Astrocyte (in vitro differentiated cells and primary cell): ENCODE measurements around the gene POLD3. TPM values are rescaled to one million over a fixed set of nuclear protein-coding genes. Genes with fewer than 3 reads are reported as not detected.
"Not testable (repeated sequence)": the region's sequence is repeated elsewhere in the genome, so short reads cannot be mapped to it uniquely, and the experiment has no call there.

Source experiments
- DNase-seq: peaks from one replicate; pipeline ENCODE4 v3.0.0-alpha.2; 2010; ENCODE audit warnings: low read depth
- FAIRE-seq: peaks from 2 replicates; lab custom pipeline; 2011; peaks lifted over from hg19 to GRCh38; lab: Jason Lieb, UNC
- H2AFZ ChIP-seq: 2 replicates; pipeline ENCODE4 v1.6.0; 2012; ENCODE audit warnings: low read depth, low read length, inconsistent platforms
- H3K27ac ChIP-seq: 2 replicates; pipeline ENCODE4 v1.5.1; 2011; ENCODE audit warnings: low read depth, low read length, inconsistent platforms
- H3K27me3 ChIP-seq: 2 replicates; pipeline ENCODE4 v1.6.0; 2011; ENCODE audit warnings: low read length, inconsistent platforms; ENCODE audit not compliant: insufficient read depth
- H3K36me3 ChIP-seq: 2 replicates; pipeline ENCODE4 v1.5.1; 2011; ENCODE audit warnings: low read length, inconsistent platforms; ENCODE audit not compliant: insufficient read depth
- H3K4me1 ChIP-seq: 2 replicates; pipeline ENCODE4 v1.5.1; 2011; ENCODE audit warnings: low read length, inconsistent platforms; ENCODE audit not compliant: insufficient read depth
- H3K4me2 ChIP-seq: 2 replicates; pipeline ENCODE4 v1.6.0; 2012; ENCODE audit warnings: low read length, inconsistent platforms
- H3K4me3 ChIP-seq: 2 replicates; pipeline ENCODE4 v1.5.1; 2011; ENCODE audit warnings: low read depth, mild to moderate bottlenecking, low read length, inconsistent platforms; ENCODE audit not compliant: insufficient read depth
- H3K79me2 ChIP-seq: 2 replicates; pipeline ENCODE4 v1.6.0; 2012; ENCODE audit warnings: mild to moderate bottlenecking, low read length, inconsistent platforms; ENCODE audit not compliant: insufficient read depth
- H3K9ac ChIP-seq: 2 replicates; pipeline ENCODE4 v1.6.0; 2012; ENCODE audit warnings: mild to moderate bottlenecking, low read length, inconsistent platforms
- H3K9me3 ChIP-seq: 2 replicates; pipeline ENCODE4 v1.5.1; 2012; ENCODE audit warnings: low read depth, mild to moderate bottlenecking, low read length, inconsistent platforms; ENCODE audit not compliant: insufficient read depth
- H4K20me1 ChIP-seq: 2 replicates; pipeline ENCODE4 v1.6.0; 2012; ENCODE audit warnings: low read length, inconsistent platforms; ENCODE audit not compliant: insufficient read depth
- H3K27ac Mint-ChIP-seq: one replicate; pipeline ENCODE4 v1.8.0; 2021; ENCODE audit warnings: mild to moderate bottlenecking, mixed read lengths; ENCODE audit not compliant: unreplicated experiment
- H3K27me3 Mint-ChIP-seq: one replicate; pipeline ENCODE4 v1.8.0; 2021; ENCODE audit warnings: low read depth, mixed read lengths; ENCODE audit not compliant: unreplicated experiment
- H3K36me3 Mint-ChIP-seq: one replicate; pipeline ENCODE4 v1.8.0; 2021; ENCODE audit warnings: low read depth, mixed read lengths; ENCODE audit not compliant: unreplicated experiment
- H3K4me1 Mint-ChIP-seq: one replicate; pipeline ENCODE4 v1.8.0; 2021; ENCODE audit warnings: low read depth, mixed read lengths; ENCODE audit not compliant: unreplicated experiment
- H3K4me3 Mint-ChIP-seq: one replicate; pipeline ENCODE4 v1.8.0; 2021; ENCODE audit warnings: mild to moderate bottlenecking, moderate library complexity, mixed read lengths; ENCODE audit not compliant: unreplicated experiment
- H3K9me3 Mint-ChIP-seq: one replicate; pipeline ENCODE4 v1.8.0; 2021; ENCODE audit warnings: mild to moderate bottlenecking, mixed read lengths; ENCODE audit not compliant: unreplicated experiment
- EZH2 ChIP-seq: IDR thresholded peaks from 2 replicates; pipeline ENCODE4 v1.6.1; 2012; ENCODE audit warnings: mild to moderate bottlenecking, low read length, inconsistent platforms; ENCODE audit not compliant: insufficient read depth
- total RNA-seq: library from RNA; stranded (reverse); gene quantifications from 2 replicates; pipeline ENCODE4 v1.2.1, GENCODE V29; 2021
- TF ChIP-seq, protein P1 (sequence below): IDR thresholded peaks from 2 replicates; pipeline ENCODE4 v1.5.1; 2011; ENCODE audit warnings: low read depth, mild to moderate bottlenecking, inconsistent platforms, low read length, moderate library complexity; ENCODE audit not compliant: insufficient read depth

Gene POLD3
- total RNA-seq, 1 donor from 2014 or later: 6.5 TPM

DNA sequence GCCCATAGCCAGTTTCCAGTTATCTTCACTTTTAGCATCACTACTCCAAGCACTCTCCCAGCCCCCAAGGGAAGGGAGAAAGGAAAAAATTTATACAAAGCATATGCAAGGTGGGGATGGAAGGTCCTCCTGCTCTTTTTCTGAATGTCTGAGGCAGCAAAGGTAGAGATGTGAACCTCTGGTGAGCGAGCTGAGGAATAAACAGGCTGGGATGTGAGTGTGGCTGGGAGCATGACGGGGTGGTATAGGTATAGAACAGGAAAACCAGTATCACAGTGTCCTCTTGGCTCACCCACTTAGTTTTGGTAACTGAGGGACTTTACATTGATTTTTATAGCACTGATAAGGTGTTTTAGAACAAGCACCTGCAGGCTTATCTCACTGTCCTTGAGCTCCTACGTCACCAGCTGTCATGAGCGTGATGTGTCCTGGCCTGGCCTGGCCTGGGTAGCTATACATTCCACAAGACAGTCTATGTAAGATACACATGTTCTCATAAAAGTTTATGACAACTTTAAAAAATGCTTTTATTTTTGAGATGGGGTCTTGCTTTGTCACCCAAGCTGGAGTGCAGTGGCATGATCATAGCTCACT is 10.3 kb upstream of the POLD3 start:
- TF ChIP-seq, protein P1, sequence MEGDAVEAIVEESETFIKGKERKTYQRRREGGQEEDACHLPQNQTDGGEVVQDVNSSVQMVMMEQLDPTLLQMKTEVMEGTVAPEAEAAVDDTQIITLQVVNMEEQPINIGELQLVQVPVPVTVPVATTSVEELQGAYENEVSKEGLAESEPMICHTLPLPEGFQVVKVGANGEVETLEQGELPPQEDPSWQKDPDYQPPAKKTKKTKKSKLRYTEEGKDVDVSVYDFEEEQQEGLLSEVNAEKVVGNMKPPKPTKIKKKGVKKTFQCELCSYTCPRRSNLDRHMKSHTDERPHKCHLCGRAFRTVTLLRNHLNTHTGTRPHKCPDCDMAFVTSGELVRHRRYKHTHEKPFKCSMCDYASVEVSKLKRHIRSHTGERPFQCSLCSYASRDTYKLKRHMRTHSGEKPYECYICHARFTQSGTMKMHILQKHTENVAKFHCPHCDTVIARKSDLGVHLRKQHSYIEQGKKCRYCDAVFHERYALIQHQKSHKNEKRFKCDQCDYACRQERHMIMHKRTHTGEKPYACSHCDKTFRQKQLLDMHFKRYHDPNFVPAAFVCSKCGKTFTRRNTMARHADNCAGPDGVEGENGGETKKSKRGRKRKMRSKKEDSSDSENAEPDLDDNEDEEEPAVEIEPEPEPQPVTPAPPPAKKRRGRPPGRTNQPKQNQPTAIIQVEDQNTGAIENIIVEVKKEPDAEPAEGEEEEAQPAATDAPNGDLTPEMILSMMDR: no peak
- TF ChIP-seq EZH2: no peak
- H3K27me3 ChIP-seq: peaks cover 4% of the 10 kb centered on the region
- no peaks in the 10 kb centered on the region for H3K4me1 ChIP-seq
- H2AFZ ChIP-seq: no peak overlapping the region
- DNase-seq: no peak
- Mint-ChIP-seq H3K27ac (no peak overlapping the region), H3K9me3 (no peaks in the 10 kb centered on the region), H3K36me3 (no peaks in the 10 kb centered on the region), H3K4me1 (peaks cover 3% of the 10 kb centered on the region), H3K4me3 (no peak overlapping the region), H3K27me3 (peaks cover 2% of the 10 kb centered on the region)
- H3K9me3 ChIP-seq: no peaks in the 10 kb centered on the region
- no peaks in the 10 kb centered on the region for H3K79me2 ChIP-seq
- no peak overlapping the region for H3K4me3 ChIP-seq
- no peaks in the 10 kb centered on the region for H4K20me1 ChIP-seq
- H3K4me2 ChIP-seq: no peak overlapping the region
- no peaks in the 10 kb centered on the region for H3K36me3 ChIP-seq
- no peak overlapping the region for H3K9ac ChIP-seq
- no peak overlapping the region for H3K27ac ChIP-seq
- FAIRE-seq: no peak

GRCh38 chr11:74583024-74583624 is 9.3 kb upstream of the POLD3 start:
- no peak overlapping the region for H3K27ac Mint-ChIP-seq

GRCh38 chr11:74590492-74590891 is 1.9 kb upstream of the POLD3 start:
- H3K27me3 Mint-ChIP-seq, H3K9me3 Mint-ChIP-seq, DNase-seq, H4K20me1 ChIP-seq, FAIRE-seq, H3K27me3 ChIP-seq, H3K4me3 Mint-ChIP-seq, H3K27ac ChIP-seq, H3K36me3 Mint-ChIP-seq, H3K4me1 ChIP-seq, H3K9me3 ChIP-seq, H3K9ac ChIP-seq, H3K4me2 ChIP-seq, H2AFZ ChIP-seq, H3K4me1 Mint-ChIP-seq, H3K36me3 ChIP-seq, H3K27ac Mint-ChIP-seq, H3K4me3 ChIP-seq: not testable (repeated sequence)
- peaks cover 24% of the 10 kb centered on the region for H3K79me2 ChIP-seq

More at GRCh38 chr11:74583024-74583624, 9.3 kb upstream of the POLD3 start:
- H3K27me3 ChIP-seq: peaks cover 4% of the 10 kb centered on the region
- DNase-seq: no peak
- Mint-ChIP-seq H3K9me3 (no peaks in the 10 kb centered on the region), H3K36me3 (no peaks in the 10 kb centered on the region), H3K27me3 (peaks cover 3% of the 10 kb centered on the region), H3K4me3 (no peak overlapping the region), H3K4me1 (peaks cover 3% of the 10 kb centered on the region)
- H2AFZ ChIP-seq: no peak overlapping the region
- no peak overlapping the region for H3K4me2 ChIP-seq
- no peaks in the 10 kb centered on the region for H3K9me3 ChIP-seq
- H3K79me2 ChIP-seq: no peaks in the 10 kb centered on the region
- H4K20me1 ChIP-seq: no peaks in the 10 kb centered on the region
- H3K36me3 ChIP-seq: no peaks in the 10 kb centered on the region
- H3K27ac ChIP-seq: no peak overlapping the region
- no peak overlapping the region for H3K9ac ChIP-seq
- no peak for TF ChIP-seq EZH2
- TF ChIP-seq, protein P1: no peak
- no peak overlapping the region for H3K4me3 ChIP-seq
- FAIRE-seq: no peak
- H3K4me1 ChIP-seq: no peaks in the 10 kb centered on the region
